NCI-H2107 treated with DMSO at 0.1 percent for 48 hours (cell line): ENCODE measurements around the gene SEMA5A.

Source experiments
- DNase-seq: peaks from one replicate; lab custom pipeline; 2025; ENCODE audit not compliant: unreplicated experiment; lab: John Stamatoyannopoulos, UW

The SEMA5A gene

DNA sequence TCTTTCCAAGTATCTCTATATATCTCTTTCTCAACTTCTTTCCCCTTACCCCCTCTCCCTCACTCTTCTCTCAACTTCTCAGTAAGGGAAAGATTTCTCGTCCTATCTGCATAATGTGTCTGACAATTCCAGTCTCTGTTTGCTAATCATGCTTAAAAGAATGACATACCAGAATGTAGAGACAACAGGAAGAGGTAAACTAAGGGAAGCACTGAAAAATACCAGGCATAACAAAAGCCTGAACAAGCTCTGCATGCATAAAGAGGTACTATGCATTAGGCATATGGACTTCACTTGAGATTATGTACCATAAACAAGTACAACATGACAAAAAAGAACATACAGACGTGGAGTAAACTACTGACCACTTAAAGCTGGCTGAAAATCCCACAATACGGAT lies 62.6 kb downstream of the SEMA5A start:
- DNase-seq = no peak

DNA sequence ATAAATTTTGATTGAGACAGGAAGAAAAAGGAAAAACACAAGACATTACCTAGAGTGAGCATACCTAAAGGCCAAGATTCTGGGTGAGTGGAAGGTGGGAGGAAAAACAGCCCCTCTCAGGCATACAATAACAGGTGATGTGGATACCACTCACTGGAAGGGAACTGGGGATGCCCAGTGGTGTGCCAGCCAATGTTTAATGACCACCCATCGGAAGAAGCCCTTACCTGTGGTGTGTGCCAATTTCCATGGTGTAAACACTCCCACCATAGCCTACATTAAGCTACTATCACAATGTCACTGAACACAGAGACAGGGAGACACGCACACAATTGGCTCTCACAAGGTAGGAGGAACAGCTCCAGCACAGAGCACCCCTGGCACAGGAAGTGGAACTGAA lies 63.5 kb downstream of the SEMA5A start:
- DNase-seq = no peak

DNA sequence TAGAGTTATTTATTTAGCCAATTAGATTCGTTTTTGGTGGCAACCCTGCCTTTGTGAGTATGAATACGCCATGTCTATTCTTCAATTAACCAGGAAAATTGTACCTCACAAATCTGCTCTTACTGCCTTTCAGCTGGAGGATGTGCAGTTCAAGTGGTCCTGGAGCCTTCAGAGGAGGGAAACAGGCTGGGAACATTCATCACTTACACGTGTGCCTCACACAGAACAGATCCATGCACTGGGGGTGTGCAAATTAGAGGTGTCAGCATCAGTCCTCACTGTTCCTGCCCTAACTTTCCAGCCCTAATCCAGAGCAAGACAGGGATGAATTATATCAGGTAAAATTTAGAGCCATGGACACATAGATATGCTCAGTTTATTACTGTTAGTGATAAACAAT lies 65.4 kb downstream of the SEMA5A start:
- DNase-seq = no peak

DNA sequence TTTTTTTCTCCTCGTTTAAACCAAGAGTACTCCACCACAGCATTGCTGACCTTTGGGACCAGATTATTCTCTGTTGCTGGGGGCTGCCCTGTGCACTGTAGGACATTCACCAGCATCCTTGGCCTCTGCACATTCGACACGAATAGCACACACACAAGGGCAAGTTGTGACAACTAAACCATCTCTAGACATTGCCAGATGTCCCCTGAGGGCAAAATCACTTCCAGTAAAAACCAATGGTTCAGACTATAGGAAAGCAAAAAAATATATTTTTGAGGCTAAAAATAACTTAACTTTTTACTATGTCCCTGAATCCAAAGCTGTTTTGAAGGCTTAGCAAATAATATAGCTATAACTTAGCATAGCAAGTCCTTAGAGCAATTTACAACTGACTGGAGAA lies 65.9 kb downstream of the SEMA5A start:
- DNase-seq = no peak

DNA sequence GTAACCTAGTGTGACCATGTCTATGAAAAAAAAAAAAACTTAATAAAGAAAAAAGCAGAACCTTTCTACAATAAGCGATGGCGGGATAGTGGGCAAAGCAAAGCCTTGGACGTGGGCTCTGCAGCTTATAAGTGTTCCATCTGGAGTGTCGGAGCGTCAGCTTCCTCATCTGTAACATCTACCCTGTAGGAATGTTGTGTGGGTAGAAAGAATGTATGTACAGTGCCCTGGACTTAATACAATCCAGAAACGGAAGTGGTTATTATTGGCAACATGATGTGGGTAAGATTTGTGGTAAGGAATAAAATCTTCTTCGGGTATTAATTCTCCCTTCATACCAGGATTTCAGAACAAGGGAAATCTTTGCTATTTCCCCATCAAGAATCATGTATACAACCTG lies 66.5 kb downstream of the SEMA5A start:
- DNase-seq = no peak

DNA sequence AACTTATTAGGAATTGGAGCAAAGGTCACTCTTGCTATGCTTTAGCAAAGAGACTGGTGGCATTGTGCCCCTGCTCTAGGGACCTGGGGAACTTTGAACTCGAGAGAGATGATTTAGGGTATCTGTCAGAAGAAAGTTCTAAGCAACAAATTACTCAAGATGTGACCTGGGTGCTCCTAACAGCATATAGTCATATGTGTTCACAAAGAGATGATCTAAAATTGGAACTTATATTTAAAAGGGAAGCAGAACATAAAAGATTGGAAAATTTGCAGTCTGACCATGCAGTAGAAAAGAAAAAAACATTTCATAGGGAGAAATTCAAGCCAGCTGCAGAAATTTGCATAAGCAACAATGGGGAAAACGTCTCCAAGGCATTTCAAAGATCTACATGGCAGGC lies 68.3 kb downstream of the SEMA5A start:
- DNase-seq = no peak

DNA sequence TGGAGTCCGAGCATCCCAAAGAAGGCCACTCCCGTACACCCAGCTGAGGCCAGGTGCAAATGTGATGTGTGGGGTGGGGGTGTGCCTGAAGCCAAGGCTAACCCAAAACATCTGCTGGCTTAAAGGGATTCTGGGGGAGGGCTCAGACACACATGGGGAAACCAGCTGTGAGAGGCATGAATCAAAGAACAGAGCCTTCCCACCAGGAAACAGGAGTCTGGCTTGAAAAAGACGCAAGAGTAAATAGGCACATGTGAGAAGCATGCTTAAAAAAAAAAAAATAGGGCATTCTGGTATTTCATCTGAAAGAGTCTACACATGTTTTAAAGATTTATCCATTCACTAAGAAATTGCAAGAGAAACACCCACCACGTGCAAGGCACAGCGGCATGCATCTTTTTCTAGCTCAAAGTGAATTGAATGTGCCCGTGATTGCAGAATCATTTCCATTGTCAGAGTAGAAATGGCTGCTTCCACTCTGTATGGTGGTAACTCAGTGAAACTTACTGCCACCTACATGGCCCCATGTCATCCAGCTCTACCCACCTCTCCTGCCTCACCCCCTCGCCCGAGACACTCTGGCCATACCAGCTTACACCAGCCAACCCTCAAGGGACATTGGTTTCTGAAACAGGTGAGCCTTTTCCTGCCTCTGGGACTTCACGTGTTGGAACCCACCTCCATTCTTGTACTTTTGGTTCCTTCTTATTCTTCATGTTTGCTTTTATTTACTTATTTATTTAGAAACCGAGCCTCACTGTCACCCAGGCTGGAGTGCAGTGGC lies 71.5 kb downstream of the SEMA5A start:
- DNase-seq = no peak

DNA sequence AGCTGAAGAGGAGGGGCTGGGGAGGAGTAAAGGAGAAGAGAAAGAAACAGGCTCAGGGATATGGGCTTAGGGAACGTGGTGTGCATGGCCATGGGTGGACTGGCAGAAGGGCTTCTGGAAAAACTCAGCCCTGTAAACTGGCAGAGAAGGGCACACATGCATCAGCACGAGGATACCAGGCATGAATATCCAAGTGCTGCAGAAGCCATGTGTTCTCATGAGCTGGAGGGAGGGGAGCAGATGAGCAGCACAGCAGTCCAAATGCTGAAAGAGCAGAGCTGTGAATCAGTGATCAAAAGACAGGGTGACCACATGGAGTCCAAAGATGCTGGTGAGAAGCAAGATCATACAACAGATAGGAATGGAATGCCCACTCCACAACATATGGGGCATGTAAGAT lies 72.3 kb downstream of the SEMA5A start:
- DNase-seq = no peak

DNA sequence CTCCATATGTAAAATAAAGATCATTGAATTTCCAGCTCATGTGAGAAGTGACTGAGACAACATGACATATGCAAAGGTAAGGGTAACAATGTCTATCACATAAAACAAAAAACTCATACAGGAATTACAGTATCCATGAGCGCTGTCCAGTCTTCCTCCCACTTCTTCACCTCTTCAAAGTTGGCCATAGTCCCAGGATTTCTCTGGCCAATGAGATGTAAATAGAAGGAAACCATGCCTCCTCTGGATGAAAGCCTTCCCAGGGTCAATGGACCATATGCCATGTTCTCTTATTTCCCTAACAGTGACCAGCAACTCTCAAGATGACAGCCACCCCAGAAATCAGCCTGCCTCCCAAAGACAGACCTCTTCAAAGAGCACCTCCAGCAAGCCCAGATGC lies 75.5 kb downstream of the SEMA5A start:
- DNase-seq = no peak

DNA sequence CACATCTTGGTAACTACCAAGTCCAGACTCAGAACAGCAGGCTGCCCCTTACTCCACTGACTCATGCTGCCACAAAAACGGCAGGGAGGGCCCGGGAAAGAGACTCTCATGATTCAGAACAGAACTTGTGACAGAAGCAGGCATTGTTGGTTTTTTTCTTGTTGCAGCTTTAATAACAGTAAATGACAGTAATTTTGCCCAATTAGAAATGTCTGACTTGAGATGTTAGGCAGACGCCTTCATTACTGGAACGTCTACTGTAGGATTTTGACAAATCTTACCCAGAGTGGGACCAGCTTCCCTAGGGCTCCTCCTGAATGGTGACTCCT lies 77.9 kb downstream of the SEMA5A start:
- no peak for DNase-seq

DNA sequence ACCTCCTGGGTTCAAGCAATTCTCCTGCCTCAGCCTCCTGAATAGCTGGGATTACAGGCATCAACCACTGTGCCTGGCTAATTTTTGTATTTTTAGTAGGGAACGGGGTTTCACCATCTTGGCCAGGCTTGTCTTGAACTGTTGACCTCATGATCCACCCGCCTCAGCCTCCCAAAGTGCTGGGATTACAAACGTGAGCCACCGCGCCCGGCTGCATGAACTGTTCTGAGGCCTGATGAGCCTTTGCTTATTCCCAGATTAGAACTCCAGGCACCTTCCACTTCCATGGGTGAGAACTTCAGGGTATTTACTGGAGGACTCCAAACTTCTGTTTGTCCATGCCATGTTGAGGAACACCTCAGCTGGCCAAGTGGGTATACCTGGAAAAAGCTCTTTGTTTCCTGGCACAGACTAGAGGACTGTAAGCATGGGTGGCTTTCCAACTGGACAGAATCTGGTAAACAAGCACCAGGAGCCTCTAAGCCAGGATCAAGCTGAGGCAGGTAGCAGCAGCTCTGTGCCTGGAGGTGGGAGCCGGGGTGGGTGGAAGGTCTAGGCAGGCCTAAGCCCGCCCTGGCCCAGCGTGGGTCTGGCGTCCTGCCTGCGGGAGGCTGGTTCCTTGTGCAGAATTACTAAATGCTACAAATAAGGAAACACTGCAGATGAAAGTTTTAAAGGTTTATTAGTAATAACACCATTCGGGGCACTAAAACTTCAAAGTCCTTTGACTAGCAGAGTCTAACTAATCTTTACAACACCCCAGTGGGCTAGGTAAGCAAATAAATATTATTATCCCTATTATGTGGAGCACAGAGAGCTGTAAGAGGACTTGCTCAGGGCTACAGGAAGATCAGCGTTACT lies 78.4 kb downstream of the SEMA5A start:
- no peak for DNase-seq

DNA sequence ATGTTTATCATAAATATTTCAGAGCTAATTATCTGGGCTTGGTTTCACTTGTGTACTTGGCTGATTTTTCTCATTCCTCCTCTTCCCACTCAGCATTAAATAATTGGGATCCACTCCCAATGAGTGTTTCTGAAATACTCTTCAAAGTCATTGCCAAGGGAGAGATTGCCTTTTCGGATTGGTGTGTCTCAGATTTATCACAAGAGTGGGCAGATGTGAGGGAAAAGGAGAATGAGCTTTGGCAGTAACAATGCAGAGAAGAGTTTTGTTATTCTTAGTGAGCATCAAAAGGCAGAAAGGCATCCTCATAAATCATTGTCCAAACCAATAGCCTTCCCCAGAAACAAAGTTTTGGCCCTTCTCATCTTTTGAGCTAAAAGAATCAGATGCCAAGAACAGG lies 79.2 kb downstream of the SEMA5A start:
- no peak for DNase-seq

DNA sequence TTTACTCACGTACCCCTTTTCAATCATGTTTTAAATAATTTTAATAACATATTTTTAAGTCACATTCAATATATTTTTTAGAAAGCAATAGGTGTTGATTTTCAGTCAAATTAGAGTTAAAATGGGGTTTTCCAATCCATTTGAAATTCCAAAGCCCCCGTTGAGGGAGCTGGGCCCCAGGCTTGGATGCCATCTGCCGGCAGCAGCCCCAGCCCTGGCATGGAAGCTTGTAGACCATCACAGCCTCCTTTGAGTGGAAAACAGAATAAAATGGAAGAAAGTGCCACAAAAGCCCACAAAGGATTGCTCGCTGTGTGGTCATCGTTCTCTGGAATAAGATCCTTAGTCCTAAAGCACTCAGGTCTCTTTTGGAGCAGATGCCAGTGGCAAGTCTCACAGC lies 81.4 kb downstream of the SEMA5A start:
- DNase-seq = no peak

DNA sequence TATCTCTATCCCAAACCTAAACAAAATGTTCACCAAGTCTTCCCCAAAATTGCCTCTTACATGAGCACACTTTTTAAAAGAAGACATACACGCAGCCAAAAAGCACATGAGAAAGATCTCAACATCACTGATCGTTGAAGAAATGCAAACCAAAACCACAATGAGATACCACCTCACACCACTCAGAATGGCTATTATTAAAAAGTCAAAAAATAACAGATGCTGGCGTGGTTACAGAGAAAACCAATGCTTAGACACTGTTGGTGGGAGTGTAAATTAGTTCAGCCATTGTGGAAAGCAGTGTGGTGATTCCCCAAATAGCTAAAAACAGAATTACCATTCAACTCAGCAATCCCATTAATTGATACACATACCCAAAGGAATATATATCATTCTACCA lies 83.8 kb downstream of the SEMA5A start:
- no peak for DNase-seq

DNA sequence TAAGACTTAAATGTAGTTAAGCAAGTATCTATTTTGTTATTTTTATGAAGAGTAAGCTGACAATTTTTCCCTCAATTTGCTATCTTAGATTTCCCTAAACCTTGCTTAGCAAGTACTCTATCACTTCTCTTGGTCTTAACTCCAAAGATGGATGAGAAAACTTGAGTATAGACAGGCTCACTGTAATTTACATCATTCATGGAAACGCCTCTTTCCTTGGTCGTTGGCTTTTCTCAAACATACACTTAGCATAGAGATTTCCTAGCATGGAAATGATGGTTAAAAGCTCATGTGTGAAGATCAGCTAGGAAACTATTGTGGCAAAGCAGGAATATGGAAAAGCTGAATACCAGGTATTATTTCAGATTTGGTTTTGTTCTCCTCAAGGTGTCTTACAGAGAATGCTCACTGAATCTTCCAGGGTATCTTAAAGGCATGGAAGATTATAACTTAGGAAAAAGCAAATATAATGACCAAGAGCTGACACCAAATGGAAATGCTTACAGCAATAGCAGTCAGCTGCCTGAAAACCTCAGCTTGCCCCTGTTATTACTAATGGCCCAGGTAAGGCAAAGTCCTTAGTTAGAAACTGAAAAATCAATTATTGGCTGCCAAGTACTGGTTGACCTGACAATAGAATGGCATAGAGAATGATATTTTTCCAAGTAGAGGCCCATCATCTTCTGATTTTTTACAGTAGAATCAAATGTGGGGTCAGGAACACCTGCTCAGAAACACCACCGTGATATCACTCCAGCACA lies 84.8 kb downstream of the SEMA5A start:
- no peak for DNase-seq

DNA sequence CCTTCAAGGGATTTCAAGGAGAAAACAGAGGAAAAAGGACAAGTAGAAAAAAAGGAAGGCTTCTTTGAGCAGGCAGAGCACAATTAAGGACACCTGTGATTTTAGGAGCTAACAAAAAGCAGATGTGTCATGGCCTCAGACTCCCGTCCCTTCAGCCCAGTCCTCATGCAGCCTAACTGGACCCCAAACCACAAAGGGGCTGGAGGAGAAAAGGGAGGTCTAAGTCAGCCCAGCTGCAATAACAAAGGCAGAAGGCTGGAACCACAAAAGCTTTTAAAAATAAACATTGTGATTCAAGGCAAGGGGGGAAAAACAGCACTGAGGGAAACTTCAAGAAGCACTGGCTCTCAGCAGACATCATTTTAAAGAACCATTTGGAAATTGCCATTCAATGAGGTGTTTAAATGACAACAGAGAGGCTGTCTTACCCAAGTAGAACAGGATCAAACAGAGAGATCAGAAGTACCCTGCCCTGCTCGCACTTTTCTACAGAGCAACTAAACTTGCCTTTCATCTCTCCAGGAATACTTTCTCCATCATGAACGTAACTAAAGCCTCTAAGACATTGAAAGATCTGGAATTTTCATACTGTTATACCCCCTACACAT lies 89.3 kb downstream of the SEMA5A start:
- no peak for DNase-seq

DNA sequence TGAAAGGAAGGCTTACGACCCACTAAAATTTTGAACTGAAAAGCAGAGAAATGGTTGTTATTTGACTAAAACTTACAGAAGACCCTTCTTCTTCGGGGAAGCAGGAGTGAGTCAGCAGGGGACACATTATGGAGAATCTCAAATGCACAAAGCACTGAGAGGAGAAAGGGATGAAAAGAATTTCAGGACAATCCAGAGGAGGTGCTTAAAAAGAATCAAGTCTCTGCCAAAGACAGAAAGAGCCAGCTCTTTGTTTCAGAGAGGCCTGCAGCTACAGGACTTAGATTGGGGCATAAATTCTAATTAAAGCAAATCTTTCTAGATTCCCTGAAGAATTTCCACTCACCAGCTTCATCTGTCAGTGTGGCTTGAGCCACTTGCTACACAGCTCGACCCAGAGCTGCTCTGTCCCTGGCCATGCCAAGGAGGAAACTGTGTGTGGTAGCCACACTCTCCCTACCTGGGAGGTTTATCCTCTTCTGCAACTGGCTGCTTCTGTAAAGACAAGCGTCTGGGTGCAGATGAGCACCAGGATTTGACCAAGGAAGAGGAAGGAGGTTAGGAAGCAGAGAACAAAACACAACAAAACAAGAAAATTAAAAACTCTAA lies 89.9 kb downstream of the SEMA5A start:
- no peak for DNase-seq

DNA sequence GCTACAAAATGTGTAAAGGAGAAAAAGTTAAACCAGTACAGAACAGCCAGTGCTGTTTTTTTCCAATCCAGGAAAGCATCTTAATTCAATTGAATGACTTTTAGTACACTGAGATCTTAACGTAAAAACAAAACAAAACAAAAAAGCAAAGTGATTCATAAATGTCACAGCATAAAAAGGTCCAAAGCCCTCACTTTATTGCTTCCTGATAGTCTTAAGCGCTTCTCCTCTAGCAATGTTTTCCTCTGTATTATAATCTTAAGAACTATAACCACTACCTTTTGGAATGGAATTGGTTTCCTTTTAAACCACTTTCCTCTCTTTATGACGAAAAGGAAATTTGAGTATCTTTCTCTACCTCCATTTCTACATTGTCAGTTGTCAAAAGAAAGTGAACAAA lies 91.4 kb downstream of the SEMA5A start:
- no peak for DNase-seq

DNA sequence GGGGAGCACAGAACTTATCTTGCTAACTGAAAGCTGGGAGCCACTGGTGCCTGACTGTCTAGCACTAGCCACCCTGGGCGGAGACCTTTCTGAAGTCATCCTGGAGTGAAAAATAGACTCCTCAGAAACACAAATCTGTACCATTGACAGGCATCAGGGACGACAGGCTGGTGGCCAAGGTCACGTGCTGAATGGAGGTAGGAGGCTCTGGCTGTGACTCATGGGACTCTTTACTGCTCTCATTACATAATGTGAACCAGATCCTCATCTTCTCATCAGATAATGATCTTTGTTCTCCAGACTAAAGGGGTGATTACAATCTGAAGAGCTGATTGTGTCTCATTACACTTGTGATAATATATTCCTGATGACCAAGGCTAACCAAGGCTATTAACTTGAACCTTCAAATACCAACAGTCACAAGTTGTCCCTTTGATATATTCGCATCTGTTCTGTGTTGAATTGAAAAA lies 91.8 kb downstream of the SEMA5A start:
- no peak for DNase-seq

DNA sequence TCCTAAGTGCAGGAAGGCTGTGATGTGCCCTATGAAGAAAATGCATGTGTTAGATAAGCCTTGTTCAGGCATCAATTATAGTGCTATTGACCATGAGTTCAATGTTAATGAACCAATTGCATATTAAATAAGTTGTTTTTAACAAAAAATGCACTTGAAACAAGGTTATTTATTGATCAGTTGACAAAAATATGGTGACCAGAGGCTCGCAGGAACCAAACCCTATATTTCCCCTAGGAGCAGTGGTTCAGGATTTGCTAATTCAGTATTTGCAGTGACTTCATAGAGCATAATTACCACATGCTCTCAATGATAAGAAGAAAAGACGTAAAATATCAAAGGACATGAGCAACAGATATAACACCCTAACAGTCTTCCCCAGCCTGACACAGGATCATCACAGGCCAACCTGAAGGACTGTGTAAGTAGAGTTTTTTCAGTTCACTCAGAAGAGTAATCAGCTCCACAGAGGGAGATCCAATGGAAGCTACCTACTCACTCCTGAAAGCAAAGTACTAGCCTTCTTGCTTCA lies 92.3 kb downstream of the SEMA5A start:
- no peak for DNase-seq

DNA sequence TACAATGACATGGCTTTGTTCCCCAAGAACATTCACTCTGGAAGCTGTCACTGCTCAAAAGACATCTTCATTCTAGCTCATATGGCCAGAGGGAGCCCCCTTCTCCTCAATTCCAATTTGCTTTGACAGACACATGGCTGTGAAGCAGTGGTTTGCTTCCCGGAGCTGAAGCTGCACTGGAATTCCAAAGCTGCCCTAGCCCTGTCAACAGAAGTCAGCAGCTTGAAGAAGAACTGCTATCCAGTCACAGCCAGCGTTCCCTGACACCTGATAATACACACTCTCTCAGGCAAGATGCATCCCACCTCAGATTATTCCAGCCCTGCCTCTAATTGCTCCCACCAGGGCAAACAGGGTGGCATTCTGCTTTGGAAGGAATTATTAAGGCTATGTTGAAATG lies 93.7 kb downstream of the SEMA5A start:
- no peak for DNase-seq
